Thyroid gland (tissue), 4 donors: ENCODE data around the gene PDCL2.

ENCODE experiments used
- POLR2A ChIP-seq, 2 donors: fragments of 450-650 bp; IDR thresholded peaks; one replicate each; pipeline ENCODE4 v1.6.1; 2017; ENCODE audit warnings: antibody characterized with exemption in 2 of 2, mild to moderate bottlenecking in 2 of 2, moderate library complexity in 1 of 2
- TF ChIP-seq, protein P1 (sequence below), 6 experiments: fragments of 200-600 bp in 3 of 6; fragments of 450-650 bp in 3 of 6; sonication (generic) in 3 of 6; IDR thresholded peaks; one replicate each; pipeline ENCODE4 v1.5.1; 2016 to 2019; ENCODE audit warnings: antibody characterized with exemption in 6 of 6, mild to moderate bottlenecking in 2 of 6, inconsistent platforms in 1 of 6, moderate library complexity in 1 of 6

DNA sequence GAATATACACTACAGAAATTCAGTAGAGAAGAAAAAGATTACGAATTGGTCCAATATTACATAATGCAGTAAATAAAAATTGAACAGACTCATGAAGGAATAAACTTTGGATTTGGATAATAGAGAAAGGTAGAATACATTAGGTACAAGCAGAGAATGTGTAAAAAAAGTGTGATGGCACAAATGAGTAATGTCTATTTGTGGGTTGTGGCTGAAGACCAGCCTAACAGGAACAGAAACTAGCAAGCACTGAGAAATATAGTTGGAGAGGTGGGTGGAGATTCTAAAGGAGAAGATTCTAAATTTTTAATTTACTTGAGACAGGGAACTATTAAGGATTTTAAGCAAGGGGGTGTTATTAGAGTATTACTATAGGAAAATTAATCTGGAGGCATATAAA lies 30.2 kb downstream of the PDCL2 start:
- TF ChIP-seq, protein P1, sequence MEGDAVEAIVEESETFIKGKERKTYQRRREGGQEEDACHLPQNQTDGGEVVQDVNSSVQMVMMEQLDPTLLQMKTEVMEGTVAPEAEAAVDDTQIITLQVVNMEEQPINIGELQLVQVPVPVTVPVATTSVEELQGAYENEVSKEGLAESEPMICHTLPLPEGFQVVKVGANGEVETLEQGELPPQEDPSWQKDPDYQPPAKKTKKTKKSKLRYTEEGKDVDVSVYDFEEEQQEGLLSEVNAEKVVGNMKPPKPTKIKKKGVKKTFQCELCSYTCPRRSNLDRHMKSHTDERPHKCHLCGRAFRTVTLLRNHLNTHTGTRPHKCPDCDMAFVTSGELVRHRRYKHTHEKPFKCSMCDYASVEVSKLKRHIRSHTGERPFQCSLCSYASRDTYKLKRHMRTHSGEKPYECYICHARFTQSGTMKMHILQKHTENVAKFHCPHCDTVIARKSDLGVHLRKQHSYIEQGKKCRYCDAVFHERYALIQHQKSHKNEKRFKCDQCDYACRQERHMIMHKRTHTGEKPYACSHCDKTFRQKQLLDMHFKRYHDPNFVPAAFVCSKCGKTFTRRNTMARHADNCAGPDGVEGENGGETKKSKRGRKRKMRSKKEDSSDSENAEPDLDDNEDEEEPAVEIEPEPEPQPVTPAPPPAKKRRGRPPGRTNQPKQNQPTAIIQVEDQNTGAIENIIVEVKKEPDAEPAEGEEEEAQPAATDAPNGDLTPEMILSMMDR (IDR thresholded peaks at IDR 0.05): no peak
- TF ChIP-seq POLR2A (IDR thresholded peaks at IDR 0.05): no peak
